ENCODE data around the gene FBLN1.

DNA sequence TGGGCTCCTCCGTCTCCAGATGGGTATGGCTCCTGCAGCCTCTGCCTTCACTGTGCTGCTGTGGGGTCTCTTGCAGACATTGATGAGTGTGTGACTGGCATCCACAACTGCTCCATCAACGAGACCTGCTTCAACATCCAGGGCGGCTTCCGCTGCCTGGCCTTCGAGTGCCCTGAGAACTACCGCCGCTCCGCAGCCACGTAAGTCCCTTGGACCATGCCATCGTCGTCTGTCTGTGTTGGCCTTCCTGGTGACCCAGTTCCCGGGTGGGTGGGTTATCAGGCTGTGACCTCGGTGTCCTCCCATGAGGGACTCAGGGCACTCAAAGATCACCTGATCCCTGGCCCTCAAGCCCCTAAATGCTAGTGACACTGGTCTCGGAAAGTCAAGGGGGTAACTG lies 47.7 kb downstream of the FBLN1 start:
- TF ChIP-seq, protein P1, sequence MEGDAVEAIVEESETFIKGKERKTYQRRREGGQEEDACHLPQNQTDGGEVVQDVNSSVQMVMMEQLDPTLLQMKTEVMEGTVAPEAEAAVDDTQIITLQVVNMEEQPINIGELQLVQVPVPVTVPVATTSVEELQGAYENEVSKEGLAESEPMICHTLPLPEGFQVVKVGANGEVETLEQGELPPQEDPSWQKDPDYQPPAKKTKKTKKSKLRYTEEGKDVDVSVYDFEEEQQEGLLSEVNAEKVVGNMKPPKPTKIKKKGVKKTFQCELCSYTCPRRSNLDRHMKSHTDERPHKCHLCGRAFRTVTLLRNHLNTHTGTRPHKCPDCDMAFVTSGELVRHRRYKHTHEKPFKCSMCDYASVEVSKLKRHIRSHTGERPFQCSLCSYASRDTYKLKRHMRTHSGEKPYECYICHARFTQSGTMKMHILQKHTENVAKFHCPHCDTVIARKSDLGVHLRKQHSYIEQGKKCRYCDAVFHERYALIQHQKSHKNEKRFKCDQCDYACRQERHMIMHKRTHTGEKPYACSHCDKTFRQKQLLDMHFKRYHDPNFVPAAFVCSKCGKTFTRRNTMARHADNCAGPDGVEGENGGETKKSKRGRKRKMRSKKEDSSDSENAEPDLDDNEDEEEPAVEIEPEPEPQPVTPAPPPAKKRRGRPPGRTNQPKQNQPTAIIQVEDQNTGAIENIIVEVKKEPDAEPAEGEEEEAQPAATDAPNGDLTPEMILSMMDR (IDR thresholded peaks at IDR 0.05) = no peak
- no peak for TF ChIP-seq EZH2 (IDR thresholded peaks at IDR 0.05; ENCODE audit: borderline replicate concordance, insufficient read depth, low read depth, low read length, poor library complexity, severe bottlenecking)

All from B cell (primary cell).